Ovary (tissue), 9 donors: Measurements from ENCODE around the gene C13orf46. TPM values are rescaled to one million over a fixed set of nuclear protein-coding genes. Genes with fewer than 3 reads are reported as not detected.
A peak's percentile ranks its signal among the peaks of the same experiment; 100 is the strongest.

Source experiments
- DNase-seq, 5 donors: peaks; one replicate each; pipeline ENCODE4 v3.0.0-alpha.2; 2019 to 2020
- H3K27ac ChIP-seq, 2 donors: fragments of 200-600 bp; one replicate each; pipeline versions ENCODE4 v1.5.1 to v1.8.0; 2019 to 2022
- H3K27me3 ChIP-seq: fragments of 200-600 bp; one replicate; pipeline ENCODE4 v1.8.0; 2022
- H3K36me3 ChIP-seq: fragments of 200-600 bp; sonication (generic); one replicate; pipeline ENCODE4 v1.5.1; 2019
- H3K4me1 ChIP-seq: one replicate; pipeline ENCODE4 v1.8.1; 2013; ENCODE audit warnings: mild to moderate bottlenecking, moderate library complexity; ENCODE audit not compliant: insufficient read depth
- H3K4me3 ChIP-seq: fragments of 200-600 bp; sonication (generic); one replicate; pipeline ENCODE4 v1.5.1; 2017
- H3K9me3 ChIP-seq, 2 donors: fragments of 200-600 bp in 1 of 2; sonication (generic) in 1 of 2; one replicate each; pipeline versions ENCODE4 v1.5.1 to v1.8.1; 2013 to 2019; ENCODE audit warnings: mild to moderate bottlenecking in 1 of 2, moderate library complexity in 1 of 2
- CTCF ChIP-seq, 3 donors: fragments of 450-650 bp in 2 of 3; fragments of 200-600 bp in 1 of 3; IDR thresholded peaks; one replicate each; pipeline versions ENCODE4 v1.5.1 to v1.8.0; 2016 to 2022; ENCODE audit warnings: antibody characterized with exemption in 3 of 3, mild to moderate bottlenecking in 1 of 3
- EP300 ChIP-seq: sonication (generic); formaldehyde crosslinking; IDR thresholded peaks from one replicate; pipeline ENCODE4 v1.6.1; 2017; ENCODE audit warnings: antibody characterized with exemption
- POLR2A ChIP-seq: fragments of 450-650 bp; IDR thresholded peaks from one replicate; pipeline ENCODE4 v1.6.1; 2017; ENCODE audit warnings: antibody characterized with exemption, mild to moderate bottlenecking, moderate library complexity
- WGBS, 3 donors: extraction: QIAGEN DNeasy Blood & Tissue Kit in 1 of 3; methylation state at CpG; one replicate each; pipeline versions ENCODE4 v1.1.5 to v1.1.7; 2013 to 2017; 5-methylcytosine and 5-hydroxymethylcytosine counted together
- intact Hi-C, 4 donors: fragments of 100-400 bp; cut with DNase I; formaldehyde crosslinking; loops; one replicate each; pipeline versions ENCODE4 v1.11.0 to v1.15.1; 2022 to 2023
- polyA plus RNA-seq, 2 donors: library from polyadenylated mRNA; stranded (reverse); fragments of 200-250 nt in 1 of 2; fragments of 350-450 nt in 1 of 2; fragmentation: Illumina TruSeq in 1 of 2; extraction: RNeasy Lipid Tissue Mini Kit (QIAGEN cat#74804) in 1 of 2; gene quantifications; one replicate each; pipeline ENCODE4 v1.2.3, GENCODE V29; 2013 to 2014
- total RNA-seq, 7 donors: library from RNA; depleted of rRNA in 2 of 7; stranded (reverse); fragments of >200 nt in 2 of 7; fragmentation: NEBNext Ultra II Directional in 3 of 7; extraction: Animal tissue kit (Norgen Biotek cat#: 25700) in 3 of 7; gene quantifications; one replicate each; pipeline versions ENCODE4 v1.1.0 to v1.2.4, GENCODE V29; 2016 to 2023
- donor health status: DM: no; HTN: no; CAD: no; lungs with moderate emphysema.
- donor health status: DM: no; HTN: no; CAD: no.
- donor health status: Bipolar disorder and iron deficiency.
- donor health status: DM: yes; HTN: yes; CAD: no.
- donor health status: DM: no; HTN: no; CAD: no.
- donor health status: DM: yes; HTN: yes; CAD: no.

C13orf46 gene
- total and polyA plus RNA-seq, 9 donors = 0.05 to 2.0 (median 0.50) TPM; not detected in 2

DNA sequence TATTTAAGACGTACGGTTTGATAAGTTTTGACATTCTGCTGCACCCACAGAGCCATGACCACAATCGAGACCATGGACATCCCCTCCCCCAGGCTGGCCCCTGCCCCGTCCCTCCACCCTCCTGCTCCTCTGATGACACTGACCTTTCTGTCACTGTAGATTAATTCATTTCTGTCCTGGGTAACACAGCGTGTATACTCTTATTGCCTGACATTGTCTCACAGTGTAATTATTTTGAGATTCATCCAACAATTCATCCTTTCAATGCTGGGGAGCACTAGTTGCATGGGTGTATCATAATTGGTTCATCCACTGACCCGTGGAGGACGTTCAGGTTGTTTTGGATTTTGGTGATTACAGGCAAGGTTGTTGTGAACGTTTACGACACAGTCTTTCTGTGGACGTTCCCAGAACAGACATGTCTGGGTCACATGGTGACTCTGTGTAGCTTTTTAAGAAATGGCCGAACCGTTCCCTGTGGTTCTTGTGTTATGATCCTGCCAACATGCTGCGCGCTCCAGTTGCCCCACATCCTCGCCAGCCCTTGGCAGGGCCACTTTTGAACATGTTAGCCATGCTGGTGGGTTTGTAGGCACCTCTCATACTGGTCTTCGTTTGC lies 41.9 kb downstream of the C13orf46 start:
- TF ChIP-seq EP300 (no peak), CTCF (IDR thresholded peaks at IDR 0.05) (no peak), POLR2A (no peak)
- Histone ChIP-seq H3K27me3 (no peaks in the 10 kb centered on the region), H3K4me1 (peaks cover 13% of the 10 kb centered on the region), H3K36me3 (no peaks in the 10 kb centered on the region), H3K4me3 (no peak overlapping the region), H3K9me3 (no peaks in the 10 kb centered on the region), H3K27ac (no peak overlapping the region)
- intact Hi-C loops = no loop called here
- DNase-seq = peak in 2 of 5 donors; percentile 2 to 16
- WGBS, 3 donors = 78 to 83% (median 81%) methylated on average over 16 of the region's 16 CpGs

DNA sequence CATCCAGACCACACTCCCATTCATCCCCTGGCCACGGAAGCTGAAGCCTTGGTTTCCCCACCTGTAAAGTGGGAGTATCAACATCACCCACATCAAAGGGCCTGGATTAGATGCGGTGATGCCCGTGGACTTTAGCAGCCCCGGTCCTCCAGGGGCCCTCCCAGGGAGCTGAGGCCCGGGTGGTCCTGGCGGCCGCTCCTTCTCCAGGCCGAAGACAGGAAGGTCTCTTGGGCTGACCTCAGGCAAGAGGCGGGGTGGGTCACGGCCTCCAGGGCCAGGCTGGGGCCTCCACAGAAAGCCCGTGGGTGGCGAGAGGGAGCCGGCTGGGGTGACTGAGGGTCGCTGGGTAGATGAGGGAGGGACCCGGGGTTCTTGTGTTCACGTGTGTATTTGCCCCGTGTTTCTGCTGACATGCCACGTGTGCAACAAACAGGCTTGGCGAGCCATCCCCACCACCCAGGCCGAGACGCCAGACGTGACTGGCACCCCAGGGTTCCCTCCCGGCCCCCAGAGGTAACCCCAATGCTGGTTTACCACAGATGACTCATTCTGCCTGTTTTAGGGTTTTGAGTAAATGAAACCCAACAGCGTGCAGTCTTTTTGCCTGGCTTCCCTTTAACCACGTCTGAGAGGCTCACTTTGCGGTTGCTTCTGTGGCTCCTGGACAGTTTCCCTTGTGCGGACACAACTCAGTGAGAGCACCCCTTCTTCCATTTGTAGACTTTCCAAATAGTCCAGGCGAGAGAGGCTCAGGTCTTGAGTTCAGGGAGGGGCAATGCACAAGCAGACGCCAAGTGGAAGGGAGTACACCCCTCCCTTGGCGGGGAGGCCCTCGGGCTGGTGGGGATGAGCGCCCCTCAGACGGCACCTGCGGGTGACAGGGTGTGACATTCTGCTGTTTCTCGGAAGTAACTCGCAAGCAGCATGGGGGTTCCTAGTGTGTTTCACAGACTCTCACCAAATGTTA lies 42.9 kb downstream of the C13orf46 start:
- peaks cover 13% of the 10 kb centered on the region for H3K4me1 ChIP-seq
- DNase-seq = peak in 3 of 5 donors; percentile 4 to 33 (median 13)
- H3K27ac ChIP-seq = no peak overlapping the region
- H3K27me3 ChIP-seq = no peaks in the 10 kb centered on the region
- TF ChIP-seq CTCF (IDR thresholded peaks at IDR 0.05) (no peak), EP300 (no peak), POLR2A (no peak)
- intact Hi-C loops = no loop called here
- H3K4me3 ChIP-seq = no peak overlapping the region
- H3K9me3 ChIP-seq = no peaks in the 10 kb centered on the region
- H3K36me3 ChIP-seq = no peaks in the 10 kb centered on the region
- 88 to 91% (median 91%) methylated on average over 36 of the region's 36 CpGs for WGBS, 3 donors

DNA sequence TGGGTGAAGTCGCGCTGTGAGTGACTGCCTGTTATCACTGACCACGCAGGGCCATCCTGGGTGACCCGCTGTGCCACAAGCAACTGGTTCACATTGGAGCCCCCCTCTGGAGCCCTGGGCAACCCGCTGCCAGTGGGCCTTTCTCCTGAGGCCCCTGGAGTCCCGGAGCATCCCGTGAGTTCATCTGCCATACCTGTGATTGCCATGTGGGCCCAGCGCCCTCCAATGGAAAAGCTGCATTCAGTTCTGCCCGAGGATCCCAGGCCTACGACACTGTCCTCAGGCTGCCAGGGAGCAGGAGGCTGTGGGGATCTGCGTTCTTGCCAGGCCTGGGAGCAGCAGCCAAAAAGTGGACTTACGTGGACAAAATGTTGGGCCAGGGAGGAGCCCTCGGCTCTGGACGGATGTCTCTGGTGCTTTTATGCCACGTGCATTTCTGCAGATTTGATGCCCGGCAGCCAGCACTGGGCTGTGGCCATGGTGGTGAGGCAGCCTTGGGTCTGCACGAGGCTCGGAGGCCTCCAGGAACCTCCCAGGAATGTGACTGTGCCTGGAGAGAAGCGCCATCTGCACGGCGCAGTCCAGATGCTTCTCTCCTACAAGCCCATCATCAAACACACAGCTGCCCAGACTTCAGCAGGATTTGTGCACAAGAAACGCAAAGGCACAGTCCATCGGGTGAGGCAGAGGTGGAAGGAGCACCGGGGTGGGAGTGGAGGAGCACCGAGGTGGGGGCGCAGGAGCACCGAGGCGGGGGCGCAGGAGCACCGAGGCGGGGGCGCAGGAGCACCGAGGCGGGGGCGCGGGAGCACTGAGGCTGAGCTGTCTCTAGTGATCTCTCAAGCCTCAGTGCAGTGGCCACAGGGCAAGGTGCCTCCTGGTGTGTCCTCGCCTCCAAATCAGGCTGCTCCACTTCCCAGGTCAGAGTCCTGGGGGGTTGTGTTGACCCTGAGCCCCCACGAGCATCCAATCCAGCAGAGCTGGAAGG lies 44.0 kb downstream of the C13orf46 start:
- peaks cover 13% of the 10 kb centered on the region for H3K4me1 ChIP-seq
- no peak overlapping the region for H3K27ac ChIP-seq
- intact Hi-C loops = loop anchor here in 1 of 4 donors (5.0 kb wide), 1 partner anchor 68 kb away; the partner anchor contains the start of gene GAS6
- WGBS, 3 donors = 77 to 91% (median 81%) methylated on average over 38 of the region's 38 CpGs
- TF ChIP-seq CTCF (IDR thresholded peaks at IDR 0.05) (no peak), POLR2A (no peak)
- H3K36me3 ChIP-seq = no peaks in the 10 kb centered on the region
- H3K27me3 ChIP-seq = no peaks in the 10 kb centered on the region
- no peak overlapping the region for H3K4me3 ChIP-seq
- no peaks in the 10 kb centered on the region for H3K9me3 ChIP-seq
- DNase-seq = peak in 3 of 5 donors; percentile 6 to 37 (median 23)
